Breast epithelium (tissue), 3 donors: Measurements from ENCODE around the gene HPCA.

ENCODE experiments used
- CTCF ChIP-seq, 3 donors: fragments of 450-650 bp; IDR thresholded peaks; one replicate each; pipeline ENCODE4 v1.5.1; 2016 to 2017; ENCODE audit warnings: antibody characterized with exemption in 3 of 3, mild to moderate bottlenecking in 3 of 3, moderate library complexity in 3 of 3
- POLR2A ChIP-seq: fragments of 450-650 bp; IDR thresholded peaks from one replicate; pipeline ENCODE4 v1.6.1; 2016; ENCODE audit warnings: antibody characterized with exemption, mild to moderate bottlenecking, moderate library complexity
- POLR2AphosphoS5 ChIP-seq, 3 donors: sonication (generic); formaldehyde crosslinking; IDR thresholded peaks; one replicate each; pipeline ENCODE4 v1.6.1; 2017; ENCODE audit warnings: antibody characterized with exemption in 3 of 3

- no peak for TF ChIP-seq CTCF (IDR thresholded peaks at IDR 0.05)
- no peak for TF ChIP-seq POLR2A
- TF ChIP-seq POLR2AphosphoS5 (IDR thresholded peaks at IDR 0.05): no peak
Observed at GRCh38 chr1:32900956-32901822, 14.9 kb downstream of the HPCA start, which contains the start of gene TMEM54.
